ENCODE results near the gene TNFAIP8L1. TPM values are rescaled to one million over a fixed set of nuclear protein-coding genes. Genes with fewer than 3 reads are reported as not detected.

Gene TNFAIP8L1
- 1 to 10 TPM; 7.3 to 8.8 (median 8.4) TPM for total RNA-seq

DNA sequence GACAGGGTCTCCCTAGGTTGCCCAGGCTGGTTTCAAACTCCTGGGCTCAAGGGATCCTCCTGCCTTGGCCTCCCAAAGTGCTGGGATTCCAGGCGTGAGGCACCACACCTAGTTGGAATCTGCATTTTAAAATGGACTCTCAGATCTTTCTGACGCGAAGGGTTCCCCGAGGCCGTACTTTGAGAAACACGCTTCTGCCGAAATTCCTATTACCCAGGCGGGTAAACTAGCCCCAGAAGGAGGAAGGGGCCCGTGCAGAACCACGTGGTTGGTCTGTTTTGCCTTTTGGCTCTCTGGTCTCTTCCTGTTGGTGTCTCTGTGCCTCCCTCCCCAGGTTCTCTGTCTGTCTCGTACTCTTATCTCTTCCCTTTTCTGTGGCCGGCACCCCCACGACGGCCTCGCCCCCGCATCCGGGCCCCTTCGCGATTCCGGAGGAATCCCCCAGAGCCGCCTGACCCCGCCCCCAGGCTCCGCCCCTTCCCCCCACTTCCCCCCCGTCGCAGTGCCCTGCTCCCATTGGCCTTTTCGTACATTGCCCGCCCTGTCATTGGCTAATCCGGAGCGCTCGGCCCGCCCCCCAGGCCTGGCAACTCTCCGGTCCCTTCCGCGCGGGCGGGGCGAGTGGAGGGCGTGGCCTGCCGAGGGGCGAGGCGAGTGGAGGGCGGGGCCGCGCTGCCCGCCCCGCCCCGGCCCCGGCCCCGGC, at the start of gene TNFAIP8L1:
Gene TNFAIP8L1 (plus strand): TSS at position 689 of the 703 bp plus-strand sequence. CDS start 12,354 bp downstream, outside the sequence.
- WGBS, 2 donors, result 3% methylated on average over 33 to 48 of the region's 49 CpGs

DNA sequence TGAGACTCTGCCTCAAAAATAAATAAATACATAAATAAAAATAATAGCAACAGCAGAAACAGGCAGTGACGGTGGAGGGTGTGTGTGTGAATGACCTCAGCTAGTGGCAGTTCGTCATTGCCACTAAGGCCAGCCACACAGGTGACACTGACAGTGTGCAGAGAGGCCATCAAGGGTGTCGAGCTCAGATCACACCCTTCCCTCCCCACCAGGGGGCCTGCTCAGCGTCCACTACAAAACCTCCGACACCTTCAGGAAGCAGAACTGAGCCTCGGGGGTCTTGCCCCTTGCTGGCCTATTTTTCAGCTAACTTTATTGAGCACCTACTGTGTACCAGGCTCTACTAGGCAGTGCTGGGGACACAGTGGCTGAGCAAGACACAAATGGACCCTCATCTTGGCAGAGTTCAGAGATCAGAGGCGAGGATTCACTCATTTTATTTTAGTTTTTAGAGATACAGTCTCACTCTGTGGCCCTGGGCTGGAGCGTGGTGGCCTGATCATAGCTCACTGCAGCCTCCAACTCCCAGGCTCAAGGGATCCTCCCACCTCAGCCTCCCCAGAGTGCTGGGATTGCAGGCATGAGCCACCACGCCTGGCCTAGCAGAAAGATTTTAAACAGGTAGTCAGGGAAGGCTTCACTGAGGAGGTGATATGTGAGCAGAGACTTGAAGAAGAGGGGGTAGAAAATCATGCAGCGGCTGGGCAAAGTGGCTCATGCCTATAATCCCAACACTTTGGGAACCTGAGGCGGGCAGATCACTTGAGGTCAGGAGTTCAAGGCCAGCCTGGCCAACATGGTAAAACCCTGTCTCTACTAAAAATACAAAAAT, 49.5 kb upstream of the TNFAIP8L1 start:
- Histone ChIP-seq H3K4me3 (no peak overlapping the region), H3K27me3 (peaks cover 0 to 86% of the 10 kb centered on the region in 2 donors), H3K36me3 (no peaks in the 10 kb centered on the region), H3K27ac (no peak overlapping the region), H3K9me3 (no peaks in the 10 kb centered on the region), H3K4me1 (peaks cover 0 to 4% (median 2%) of the 10 kb centered on the region in 4 donors)
- 63 to 71% methylated on average over 11 of the region's 11 CpGs for WGBS, 2 donors
- TF ChIP-seq, protein P1, sequence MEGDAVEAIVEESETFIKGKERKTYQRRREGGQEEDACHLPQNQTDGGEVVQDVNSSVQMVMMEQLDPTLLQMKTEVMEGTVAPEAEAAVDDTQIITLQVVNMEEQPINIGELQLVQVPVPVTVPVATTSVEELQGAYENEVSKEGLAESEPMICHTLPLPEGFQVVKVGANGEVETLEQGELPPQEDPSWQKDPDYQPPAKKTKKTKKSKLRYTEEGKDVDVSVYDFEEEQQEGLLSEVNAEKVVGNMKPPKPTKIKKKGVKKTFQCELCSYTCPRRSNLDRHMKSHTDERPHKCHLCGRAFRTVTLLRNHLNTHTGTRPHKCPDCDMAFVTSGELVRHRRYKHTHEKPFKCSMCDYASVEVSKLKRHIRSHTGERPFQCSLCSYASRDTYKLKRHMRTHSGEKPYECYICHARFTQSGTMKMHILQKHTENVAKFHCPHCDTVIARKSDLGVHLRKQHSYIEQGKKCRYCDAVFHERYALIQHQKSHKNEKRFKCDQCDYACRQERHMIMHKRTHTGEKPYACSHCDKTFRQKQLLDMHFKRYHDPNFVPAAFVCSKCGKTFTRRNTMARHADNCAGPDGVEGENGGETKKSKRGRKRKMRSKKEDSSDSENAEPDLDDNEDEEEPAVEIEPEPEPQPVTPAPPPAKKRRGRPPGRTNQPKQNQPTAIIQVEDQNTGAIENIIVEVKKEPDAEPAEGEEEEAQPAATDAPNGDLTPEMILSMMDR (IDR thresholded peaks at IDR 0.05), result peak in 1 of 5 experiments; percentile 8
- TF ChIP-seq EP300 (IDR thresholded peaks at IDR 0.05), result no peak
- DNase-seq (ENCODE audit: low spot score in 2 of 2), result no peak

More for the DNA sequence above, at the start of gene TNFAIP8L1:
- Histone ChIP-seq H3K27me3 (no peaks in the 10 kb centered on the region), H3K4me1 (peaks cover 0 to 43% (median 31%) of the 10 kb centered on the region in 4 donors), H3K36me3 (no peaks in the 10 kb centered on the region), H3K9me3 (no peaks in the 10 kb centered on the region), H3K4me3 (peak within 1 kb of the TSS; percentile 51 to 80 (median 69)), H3K27ac (peak within 1 kb of the TSS; percentile 39 to 85 (median 78))
- TF ChIP-seq POLR2A (IDR thresholded peaks at IDR 0.05) (no peak), EP300 (IDR thresholded peaks at IDR 0.05) (peak in 1 of 2 donors; percentile 29)
- TF ChIP-seq, protein P1 (IDR thresholded peaks at IDR 0.05), result no peak
- peak; percentile 97 for DNase-seq (ENCODE audit: low spot score in 2 of 2)

GRCh38 chr19:4590559-4590958, 48.8 kb upstream of the TNFAIP8L1 start:
- H3K27me3 ChIP-seq, result peaks cover 0 to 86% of the 10 kb centered on the region in 2 donors
- no peak for TF ChIP-seq EP300 (IDR thresholded peaks at IDR 0.05)
- TF ChIP-seq POLR2A (IDR thresholded peaks at IDR 0.05), result no peak
- TF ChIP-seq, protein P1 (IDR thresholded peaks at IDR 0.05), result no peak

DNA sequence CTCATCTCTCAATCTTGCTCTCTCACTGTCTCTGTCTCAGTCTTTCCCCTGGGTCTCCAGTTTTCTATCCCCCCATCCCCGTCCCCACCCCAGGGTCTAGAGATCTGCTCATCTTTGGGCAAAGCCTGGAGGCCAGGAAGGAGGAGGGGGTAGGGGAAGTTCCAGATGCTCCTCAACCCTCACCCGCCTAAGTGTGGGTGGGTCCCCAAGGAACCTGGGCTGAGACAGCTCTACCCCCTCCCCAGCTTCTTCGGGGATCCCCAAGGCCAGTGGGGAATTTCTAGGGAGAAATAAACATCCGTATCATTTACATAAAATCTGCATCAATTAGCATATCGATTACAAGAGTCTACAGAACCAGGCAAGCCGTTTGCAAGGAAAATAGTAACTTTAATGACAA, 48.0 kb upstream of the TNFAIP8L1 start:
- Histone ChIP-seq H3K4me1 (no peaks in the 10 kb centered on the region), H3K9me3 (no peaks in the 10 kb centered on the region), H3K36me3 (no peaks in the 10 kb centered on the region), H3K4me3 (no peak overlapping the region), H3K27me3 (peaks cover 0 to 86% of the 10 kb centered on the region in 2 donors), H3K27ac (no peak overlapping the region)
- 48 to 49% methylated on average over 6 of the region's 6 CpGs for WGBS, 2 donors
- TF ChIP-seq EP300 (IDR thresholded peaks at IDR 0.05) (no peak), POLR2A (IDR thresholded peaks at IDR 0.05) (no peak)
- TF ChIP-seq, protein P1 (IDR thresholded peaks at IDR 0.05), result no peak
- DNase-seq (ENCODE audit: low spot score in 2 of 2), result no peak

More at GRCh38 chr19:4590559-4590958, 48.8 kb upstream of the TNFAIP8L1 start:
- WGBS, 2 donors, result 75 to 79% methylated on average over 9 of the region's 9 CpGs
- Histone ChIP-seq H3K4me3 (no peak overlapping the region), H3K4me1 (no peaks in the 10 kb centered on the region), H3K27ac (no peak overlapping the region), H3K36me3 (no peaks in the 10 kb centered on the region), H3K9me3 (no peaks in the 10 kb centered on the region)
- no peak for DNase-seq (ENCODE audit: low spot score in 2 of 2)

Data from tibial nerve (tissue), 4 donors.